NT2/D1 (cell line): ENCODE measurements around the gene GALNT16.

Experiments
- YY1 ChIP-seq: IDR thresholded peaks from 2 replicates; pipeline ENCODE4 v1.6.1; 2011; ENCODE audit not compliant: insufficient read length, insufficient read depth
- ZNF274 ChIP-seq: IDR thresholded peaks from 2 replicates; pipeline ENCODE4 v1.6.1; 2011; ENCODE audit warnings: mild to moderate bottlenecking, low read depth, low read length

DNA sequence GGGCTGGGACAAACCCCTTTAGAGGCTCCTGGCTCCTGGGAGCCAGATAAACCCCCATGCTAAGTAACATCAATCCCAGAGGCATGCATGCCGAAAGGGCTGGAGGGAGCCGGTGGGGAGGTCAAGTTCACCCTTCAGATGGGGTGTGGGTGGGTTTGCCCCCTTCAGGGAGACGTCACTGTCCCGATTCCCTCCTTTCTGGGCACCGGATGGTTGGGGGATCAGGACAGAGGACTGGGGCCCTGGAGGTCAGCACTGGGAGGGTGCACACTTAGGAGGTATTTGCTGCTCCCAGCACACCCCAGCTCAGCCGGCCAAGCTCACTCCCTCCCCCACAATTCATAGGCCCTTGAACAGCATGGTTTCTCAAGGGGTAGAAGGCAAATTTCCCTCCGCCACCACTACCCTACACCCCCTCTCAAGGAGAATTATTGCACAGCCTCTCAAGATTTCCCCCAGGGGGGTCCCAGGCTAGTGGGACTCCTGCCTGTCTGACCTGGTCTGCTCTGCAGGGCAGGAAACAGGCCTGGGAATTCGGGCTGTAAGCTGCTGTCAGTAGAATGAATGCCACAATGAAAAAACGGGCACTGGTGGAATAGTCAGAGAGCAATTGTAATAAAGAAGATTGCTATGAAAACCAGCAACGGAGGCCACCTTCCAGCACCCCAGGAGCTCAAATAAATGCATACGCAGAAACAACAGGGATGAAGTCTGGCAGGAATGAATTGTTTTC lies 63.5 kb downstream of the GALNT16 start:
- TF ChIP-seq YY1 = no peak
- TF ChIP-seq ZNF274 = no peak
